ENCODE measurements around the gene SLC38A10. TPM values are rescaled to one million over a fixed set of nuclear protein-coding genes. Genes with fewer than 3 reads are reported as not detected.

The SLC38A10 gene
- total RNA-seq, 1 experiment from 2014 or later, result 43.8 TPM

GRCh38 chr17:81301195-81302144, 6.4 kb upstream of the SLC38A10 start:
- H3K27ac Mint-ChIP-seq, result no peak overlapping the region; a peak in 1 of 7 replicates
- no peaks in the 10 kb centered on the region for H4K20me1 ChIP-seq (ENCODE audit: control insufficient read depth, insufficient read depth, insufficient read length)
- H3K4me3 Mint-ChIP-seq, result no peak overlapping the region
- H3K9ac ChIP-seq (ENCODE audit: extremely low read depth, insufficient read length, low read length), result no peak overlapping the region
- H2BK120ac ChIP-seq (ENCODE audit: low read depth, low read length, poor library complexity, severe bottlenecking), result no peak overlapping the region
- no peak overlapping the region for H4K91ac ChIP-seq (ENCODE audit: insufficient read length, low read depth, low read length)
- no peaks in the 10 kb centered on the region for H3K27me3 ChIP-seq (ENCODE audit: insufficient read depth, low read length)
- H3T11ph ChIP-seq (ENCODE audit: low read length), result no peak overlapping the region
- no peak overlapping the region for H2AFZ ChIP-seq (ENCODE audit: low read length)
- no peak for TF ChIP-seq CTCF (conservative IDR thresholded peaks at IDR 0.05)
- H3K4me2 ChIP-seq (ENCODE audit: insufficient read depth, insufficient read length, low read length), result no peak overlapping the region
- H3K36me3 Mint-ChIP-seq (ENCODE audit: insufficient read depth in 1 of 3, low read depth in 3 of 3), result no peaks in the 10 kb centered on the region; a peak in 1 of 7 replicates
- H3K79me1 ChIP-seq (ENCODE audit: insufficient read depth, low read depth, low read length, poor library complexity, severe bottlenecking), result no peaks in the 10 kb centered on the region
- H3K56ac ChIP-seq (ENCODE audit: insufficient read length, low read depth, low read length), result no peak overlapping the region
- no peaks in the 10 kb centered on the region for H3K4me1 ChIP-seq (ENCODE audit: insufficient read depth, low read length)
- H2BK20ac ChIP-seq (ENCODE audit: low read depth, low read length, poor library complexity, severe bottlenecking), result no peak overlapping the region
- H3K9me3 Mint-ChIP-seq, result no peaks in the 10 kb centered on the region
- H3K4me1 Mint-ChIP-seq, result peaks cover 6 to 12% of the 10 kb centered on the region in 2 experiments; a peak in 3 of 4 replicates
- no peak overlapping the region for H2BK12ac ChIP-seq (ENCODE audit: insufficient read length, low read depth, low read length)
- peaks cover 6% of the 10 kb centered on the region for H3K27me3 Mint-ChIP-seq (ENCODE audit: low read depth)
- no peak for DNase-seq
- no peaks in the 10 kb centered on the region for H3K79me2 ChIP-seq (ENCODE audit: insufficient read depth, low read length)
- no peak overlapping the region for H3K18ac ChIP-seq (ENCODE audit: insufficient read length, low read depth, low read length)
- H3K23me2 ChIP-seq (ENCODE audit: insufficient read length, low read depth, low read length, poor library complexity, severe bottlenecking), result no peaks in the 10 kb centered on the region
- no CpG with 5 or more reads among the region's 37 CpGs for WGBS (ENCODE audit: extremely low coverage, insufficient read length, low lambda C conversion rate)
- H3K14ac ChIP-seq (ENCODE audit: insufficient read depth, low read length), result no peak overlapping the region; the same call in 1 of the 2 replicates
- no peak overlapping the region for H3K23ac ChIP-seq (ENCODE audit: insufficient read length, low read depth, low read length)
- no peak overlapping the region for H4K8ac ChIP-seq (replicated peaks; ENCODE audit: insufficient read length, low read depth, low read length)
- no peak overlapping the region for H2BK5ac ChIP-seq (ENCODE audit: insufficient read length, low read length)
- H2AK5ac ChIP-seq (ENCODE audit: insufficient read length, low read length), result no peak overlapping the region
- H3K9me3 ChIP-seq (ENCODE audit: control insufficient read depth, low read depth, low read length), result no peaks in the 10 kb centered on the region
- H4K5ac ChIP-seq (ENCODE audit: insufficient read length, low read depth, low read length), result no peak overlapping the region
- no peak overlapping the region for H3K27ac ChIP-seq (ENCODE audit: insufficient read length, low read depth, low read length)
- H3K4ac ChIP-seq (ENCODE audit: low read depth, low read length), result no peak overlapping the region
- no peak overlapping the region for H2BK15ac ChIP-seq (ENCODE audit: low read depth, low read length)

Data from H9 (cell line).